Measurements from ENCODE around the gene HERC3. TPM values are rescaled to one million over a fixed set of nuclear protein-coding genes. Genes with fewer than 3 reads are reported as not detected.
A peak's percentile ranks its signal among the peaks of the same experiment; 100 is the strongest.

The HERC3 gene
- total and polyA plus RNA-seq, 3 donors from 2014 or later = 8.1 to 15.7 (median 14.6) TPM

- Histone ChIP-seq H3K27me3 (no peaks in the 10 kb centered on the region), H3K4me1 (peaks cover 26% of the 10 kb centered on the region), H3K27ac (no peak overlapping the region), H3K4me3 (no peak overlapping the region), H3K36me3 (ENCODE audit: low read depth, missing control alignments) (no peaks in the 10 kb centered on the region), H3K9me3 (no peaks in the 10 kb centered on the region)
- TF ChIP-seq CTCF (IDR thresholded peaks at IDR 0.05) = no peak
- TF ChIP-seq POLR2A (IDR thresholded peaks at IDR 0.05) = no peak
- no peak for DNase-seq
- intact Hi-C loops (cut with DNase I; ENCODE audit: low total_unique reads) = no loop called here
- 78 to 84% methylated on average over 2 of the region's 2 CpGs for WGBS, 2 donors
Measured at GRCh38 chr4:88742561-88742960, 150.3 kb downstream of the HERC3 start.

GRCh38 chr4:88743696-88744095 lies 151.4 kb downstream of the HERC3 start:
- no peak overlapping the region for H3K27ac ChIP-seq
- no peak overlapping the region for H3K4me3 ChIP-seq
- intact Hi-C loops (cut with DNase I; ENCODE audit: low total_unique reads) = no loop called here
- WGBS, 2 donors = 89 to 93% methylated on average over 3 of the region's 3 CpGs
- H3K4me1 ChIP-seq = peaks cover 18% of the 10 kb centered on the region
- no peaks in the 10 kb centered on the region for H3K36me3 ChIP-seq (ENCODE audit: low read depth, missing control alignments)
- H3K9me3 ChIP-seq = no peaks in the 10 kb centered on the region
- no peaks in the 10 kb centered on the region for H3K27me3 ChIP-seq
- no peak for TF ChIP-seq POLR2A (IDR thresholded peaks at IDR 0.05)
- no peak for TF ChIP-seq CTCF (IDR thresholded peaks at IDR 0.05)
- DNase-seq = no peak

- TF ChIP-seq POLR2A (IDR thresholded peaks at IDR 0.05) (no peak), CTCF (IDR thresholded peaks at IDR 0.05) (no peak)
- Histone ChIP-seq H3K36me3 (ENCODE audit: low read depth, missing control alignments) (no peaks in the 10 kb centered on the region), H3K27ac (peak overlapping the region; percentile 39 to 66), H3K9me3 (no peaks in the 10 kb centered on the region), H3K27me3 (no peaks in the 10 kb centered on the region), H3K4me1 (peaks cover 18% of the 10 kb centered on the region), H3K4me3 (no peak overlapping the region)
- no peak for DNase-seq
- 54 to 67% methylated on average over 3 of the region's 3 CpGs for WGBS, 2 donors
- intact Hi-C loops (cut with DNase I; ENCODE audit: low total_unique reads) = loop anchor here (5.0 kb wide), 1 partner anchor 148 kb away; no protein-coding TSS in a partner anchor
Measured at GRCh38 chr4:88744609-88745008, 152.3 kb downstream of the HERC3 start.

GRCh38 chr4:88745175-88745574 lies 152.9 kb downstream of the HERC3 start:
- Histone ChIP-seq H3K9me3 (no peaks in the 10 kb centered on the region), H3K36me3 (ENCODE audit: low read depth, missing control alignments) (no peaks in the 10 kb centered on the region), H3K27me3 (no peaks in the 10 kb centered on the region), H3K4me3 (no peak overlapping the region), H3K27ac (peak overlapping the region; percentile 39 to 66), H3K4me1 (peaks cover 18% of the 10 kb centered on the region)
- intact Hi-C loops (cut with DNase I; ENCODE audit: low total_unique reads) = loop anchor here (5.0 kb wide), 1 partner anchor 147 kb away; no protein-coding TSS in a partner anchor
- WGBS, 2 donors = 53 to 69% methylated on average over 1 of the region's 1 CpG
- TF ChIP-seq POLR2A (IDR thresholded peaks at IDR 0.05) = no peak
- TF ChIP-seq CTCF (IDR thresholded peaks at IDR 0.05) = no peak
- no peak for DNase-seq

GRCh38 chr4:88745581-88746163 lies 153.4 kb downstream of the HERC3 start:
- no peak overlapping the region for H3K4me3 ChIP-seq
- TF ChIP-seq POLR2A (IDR thresholded peaks at IDR 0.05) (no peak), CTCF (IDR thresholded peaks at IDR 0.05) (no peak)
- WGBS, 2 donors = 43 to 48% methylated on average over 1 of the region's 1 CpG
- no peaks in the 10 kb centered on the region for H3K36me3 ChIP-seq (ENCODE audit: low read depth, missing control alignments)
- peaks cover 18% of the 10 kb centered on the region for H3K4me1 ChIP-seq
- no peaks in the 10 kb centered on the region for H3K9me3 ChIP-seq
- intact Hi-C loops (cut with DNase I; ENCODE audit: low total_unique reads) = loop anchor here (5.0 kb wide), 1 partner anchor 147 kb away; no protein-coding TSS in a partner anchor
- DNase-seq = no peak
- peak overlapping the region; percentile 57 to 66 for H3K27ac ChIP-seq
- H3K27me3 ChIP-seq = no peaks in the 10 kb centered on the region

Measured in testis (tissue), 3 donors.